A673 (cell line): ENCODE data around the gene SYNRG. TPM values are rescaled to one million over a fixed set of nuclear protein-coding genes. Genes with fewer than 3 reads are reported as not detected.

Experiments used
- BruUV-seq: library from RNA; stranded (reverse); fragments of 400-500 nt; replicated peaks from 2 replicates; lab custom pipeline; 2021; lab: Mats Ljungman, UMichigan
- CTCF ChIA-PET: fragments of 300-600 bp; sonication (Branson Sonifier 250); formaldehyde crosslinking; loops from one replicate; lab custom pipeline; 2022; ENCODE audit warnings: antibody characterized with exemption; lab: Charles Lee
- POLR2A ChIA-PET: fragments of 300-600 bp; sonication (Branson Sonifier 250); formaldehyde crosslinking; loops from one replicate; lab custom pipeline; 2022; ENCODE audit warnings: antibody characterized with exemption; ENCODE audit not compliant: low non-redundant PET; lab: Charles Lee
- DNase-seq: peaks from one replicate; pipeline ENCODE4 v3.0.0-alpha.2; 2015; ENCODE audit warnings: low spot score
- H3K27ac ChIP-seq: fragments of 200-600 bp; sonication (generic); 2 replicates; pipeline ENCODE4 v1.5.1; 2016; ENCODE audit warnings: mixed run types, low read depth, mild to moderate bottlenecking, mixed read lengths, antibody characterized with exemption, low read length; ENCODE audit not compliant: poor library complexity, severe bottlenecking
- H3K27me3 ChIP-seq: fragments of 200-600 bp; sonication (generic); replicated peaks from 2 replicates; pipeline ENCODE4 v1.6.1; 2017; ENCODE audit warnings: mixed run types, low read depth, mild to moderate bottlenecking, mixed read lengths, antibody characterized with exemption, low read length; ENCODE audit not compliant: insufficient read depth, poor library complexity
- H3K36me3 ChIP-seq: fragments of 200-600 bp; sonication (generic); 2 replicates; pipeline ENCODE4 v1.6.1; 2016; ENCODE audit warnings: mixed run types, mild to moderate bottlenecking, mixed read lengths, antibody characterized with exemption, low read length; ENCODE audit not compliant: insufficient read depth, poor library complexity, severe bottlenecking
- H3K4me1 ChIP-seq: fragments of 200-600 bp; sonication (generic); 2 replicates; pipeline ENCODE4 v1.6.1; 2017; ENCODE audit warnings: mixed run types, mild to moderate bottlenecking, mixed read lengths, antibody characterized with exemption, low read length; ENCODE audit not compliant: insufficient read depth, poor library complexity, severe bottlenecking
- H3K4me3 ChIP-seq: fragments of 200-600 bp; sonication (generic); 2 replicates; pipeline ENCODE4 v1.5.1; 2016; ENCODE audit warnings: low read depth, mixed run types, mild to moderate bottlenecking, mixed read lengths, low read length; ENCODE audit not compliant: poor library complexity, severe bottlenecking
- H3K9me3 ChIP-seq: fragments of 200-600 bp; sonication (generic); 2 replicates; pipeline ENCODE4 v1.6.1; 2016; ENCODE audit warnings: mixed run types, low read depth, mild to moderate bottlenecking, mixed read lengths, antibody characterized with exemption, low read length; ENCODE audit not compliant: poor library complexity, severe bottlenecking
- EZH2 ChIP-seq: fragments of 200-600 bp; sonication (generic); IDR thresholded peaks from 2 replicates; pipeline ENCODE4 v1.6.1; 2017; ENCODE audit warnings: borderline replicate concordance, low read depth, mild to moderate bottlenecking, mixed read lengths, antibody characterized with exemption, low read length; ENCODE audit not compliant: poor library complexity, severe bottlenecking
- intact Hi-C: fragments of 100-400 bp; cut with micrococcal nuclease; formaldehyde crosslinking; loops from one replicate; pipeline ENCODE4 v1.10.0; 2022; ENCODE audit not compliant: unreplicated experiment
- total RNA-seq: library from RNA; stranded (reverse); gene quantifications from 2 replicates; pipeline ENCODE4 v1.2.3, GENCODE V29; 2021
- TF ChIP-seq, protein P1 (sequence below): fragments of 300-800, 200-600 bp; sonication (generic); conservative IDR thresholded peaks from 2 replicates; pipeline ENCODE4 v1.5.1; 2017; ENCODE audit warnings: low read depth, mild to moderate bottlenecking, antibody characterized with exemption, low read length, moderate library complexity, mixed read lengths

The SYNRG gene
- total RNA-seq, 1 experiment from 2014 or later, result 22.5 TPM

- CTCF ChIA-PET, result no interaction called here
- H3K4me3 ChIP-seq, result no peak overlapping the region
- H3K27ac ChIP-seq, result no peak overlapping the region
- BruUV-seq, result no TSS peak
- H3K4me1 ChIP-seq, result peaks cover 19% of the 10 kb centered on the region
- H3K36me3 ChIP-seq, result peaks cover 7% of the 10 kb centered on the region
- DNase-seq, result no peak
- intact Hi-C loops, result no loop called here
- H3K9me3 ChIP-seq, result no peaks in the 10 kb centered on the region
- TF ChIP-seq, protein P1, sequence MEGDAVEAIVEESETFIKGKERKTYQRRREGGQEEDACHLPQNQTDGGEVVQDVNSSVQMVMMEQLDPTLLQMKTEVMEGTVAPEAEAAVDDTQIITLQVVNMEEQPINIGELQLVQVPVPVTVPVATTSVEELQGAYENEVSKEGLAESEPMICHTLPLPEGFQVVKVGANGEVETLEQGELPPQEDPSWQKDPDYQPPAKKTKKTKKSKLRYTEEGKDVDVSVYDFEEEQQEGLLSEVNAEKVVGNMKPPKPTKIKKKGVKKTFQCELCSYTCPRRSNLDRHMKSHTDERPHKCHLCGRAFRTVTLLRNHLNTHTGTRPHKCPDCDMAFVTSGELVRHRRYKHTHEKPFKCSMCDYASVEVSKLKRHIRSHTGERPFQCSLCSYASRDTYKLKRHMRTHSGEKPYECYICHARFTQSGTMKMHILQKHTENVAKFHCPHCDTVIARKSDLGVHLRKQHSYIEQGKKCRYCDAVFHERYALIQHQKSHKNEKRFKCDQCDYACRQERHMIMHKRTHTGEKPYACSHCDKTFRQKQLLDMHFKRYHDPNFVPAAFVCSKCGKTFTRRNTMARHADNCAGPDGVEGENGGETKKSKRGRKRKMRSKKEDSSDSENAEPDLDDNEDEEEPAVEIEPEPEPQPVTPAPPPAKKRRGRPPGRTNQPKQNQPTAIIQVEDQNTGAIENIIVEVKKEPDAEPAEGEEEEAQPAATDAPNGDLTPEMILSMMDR, result no peak
- no peak for TF ChIP-seq EZH2
- H3K27me3 ChIP-seq, result no peaks in the 10 kb centered on the region
- POLR2A ChIA-PET, result no interaction called here
Observed at GRCh38 chr17:37480427-37480826, 128.8 kb downstream of the SYNRG start.

DNA sequence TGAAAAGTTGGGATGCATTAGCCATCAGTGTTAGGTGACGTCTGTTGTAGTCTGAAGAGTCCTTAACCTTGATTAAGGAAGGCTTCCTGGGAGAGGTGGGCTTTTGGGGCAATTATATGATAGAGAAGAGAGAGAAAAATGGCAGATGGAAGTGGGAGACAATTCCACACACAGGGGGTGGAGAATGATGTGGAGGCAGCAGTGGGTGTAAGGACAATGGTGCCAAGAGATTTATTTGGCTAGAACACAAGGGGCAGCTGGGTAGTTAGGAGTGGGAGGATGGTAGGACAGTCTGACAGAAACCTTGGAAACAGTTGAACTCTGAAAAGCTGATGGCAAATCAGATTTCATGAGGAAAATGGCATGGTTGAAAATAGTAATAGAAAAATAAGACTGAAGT is 130.2 kb downstream of the SYNRG start:
- TF ChIP-seq EZH2, result no peak
- TF ChIP-seq, protein P1, result no peak
- no peaks in the 10 kb centered on the region for H3K27me3 ChIP-seq
- intact Hi-C loops, result no loop called here
- ChIA-PET POLR2A (no interaction called here), CTCF (no interaction called here)
- H3K27ac ChIP-seq, result no peak overlapping the region
- no peak for DNase-seq
- H3K4me1 ChIP-seq, result peaks cover 19% of the 10 kb centered on the region
- no peaks in the 10 kb centered on the region for H3K9me3 ChIP-seq
- H3K36me3 ChIP-seq, result peaks cover 13% of the 10 kb centered on the region
- BruUV-seq, result no TSS peak
- H3K4me3 ChIP-seq, result no peak overlapping the region

- CTCF ChIA-PET, result no interaction called here
- Histone ChIP-seq H3K36me3 (peaks cover 17% of the 10 kb centered on the region), H3K27me3 (no peaks in the 10 kb centered on the region), H3K4me3 (no peak overlapping the region), H3K27ac (no peak overlapping the region), H3K9me3 (no peaks in the 10 kb centered on the region), H3K4me1 (peaks cover 12% of the 10 kb centered on the region)
- BruUV-seq, result no TSS peak
- POLR2A ChIA-PET, result no interaction called here
- no peak for DNase-seq
- TF ChIP-seq EZH2, result no peak
- TF ChIP-seq, protein P1, result no peak
- intact Hi-C loops, result no loop called here
Observed at GRCh38 chr17:37478187-37478586, 131.0 kb downstream of the SYNRG start.
